Measurements from ENCODE around the gene AACS.

DNA sequence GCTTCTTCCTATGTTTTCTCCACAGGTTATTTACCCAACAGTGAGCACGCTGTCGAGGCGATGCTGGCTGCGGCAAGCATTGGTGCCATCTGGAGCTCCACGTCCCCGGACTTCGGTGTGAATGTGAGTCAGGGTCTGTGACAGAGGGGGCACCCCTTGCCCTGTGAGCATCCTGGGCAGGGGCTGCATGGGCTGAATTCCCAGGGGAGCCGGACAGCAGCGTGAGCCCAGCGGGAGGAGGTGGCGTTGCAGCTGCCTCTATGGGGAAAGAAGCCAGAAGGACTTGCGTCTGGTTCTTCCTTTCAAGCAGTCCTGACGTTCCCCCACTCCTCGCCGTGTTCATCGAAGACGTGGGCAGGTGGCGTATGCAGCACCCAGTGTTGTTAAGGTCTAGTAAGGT, 26.2 kb downstream of the AACS start:
- no peak for TF ChIP-seq EZH2 (optimal IDR thresholded peaks at IDR 0.05; ENCODE audit: low read depth, low read length)
- TF ChIP-seq, protein P1, sequence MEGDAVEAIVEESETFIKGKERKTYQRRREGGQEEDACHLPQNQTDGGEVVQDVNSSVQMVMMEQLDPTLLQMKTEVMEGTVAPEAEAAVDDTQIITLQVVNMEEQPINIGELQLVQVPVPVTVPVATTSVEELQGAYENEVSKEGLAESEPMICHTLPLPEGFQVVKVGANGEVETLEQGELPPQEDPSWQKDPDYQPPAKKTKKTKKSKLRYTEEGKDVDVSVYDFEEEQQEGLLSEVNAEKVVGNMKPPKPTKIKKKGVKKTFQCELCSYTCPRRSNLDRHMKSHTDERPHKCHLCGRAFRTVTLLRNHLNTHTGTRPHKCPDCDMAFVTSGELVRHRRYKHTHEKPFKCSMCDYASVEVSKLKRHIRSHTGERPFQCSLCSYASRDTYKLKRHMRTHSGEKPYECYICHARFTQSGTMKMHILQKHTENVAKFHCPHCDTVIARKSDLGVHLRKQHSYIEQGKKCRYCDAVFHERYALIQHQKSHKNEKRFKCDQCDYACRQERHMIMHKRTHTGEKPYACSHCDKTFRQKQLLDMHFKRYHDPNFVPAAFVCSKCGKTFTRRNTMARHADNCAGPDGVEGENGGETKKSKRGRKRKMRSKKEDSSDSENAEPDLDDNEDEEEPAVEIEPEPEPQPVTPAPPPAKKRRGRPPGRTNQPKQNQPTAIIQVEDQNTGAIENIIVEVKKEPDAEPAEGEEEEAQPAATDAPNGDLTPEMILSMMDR (IDR thresholded peaks at IDR 0.05; ENCODE audit: low read length): no peak
- TF ChIP-seq EZH2phosphoT487 (IDR thresholded peaks at IDR 0.05; ENCODE audit: low read length): no peak

All from MM.1S (cell line).